Ovary (tissue), 3 donors: ENCODE results near the gene NKX6-2.

Source experiments
- POLR2A ChIP-seq: fragments of 450-650 bp; IDR thresholded peaks from one replicate; pipeline ENCODE4 v1.6.1; 2017; ENCODE audit warnings: antibody characterized with exemption, mild to moderate bottlenecking, moderate library complexity
- TF ChIP-seq, protein P1 (sequence below), 3 donors: fragments of 450-650 bp in 2 of 3; fragments of 200-600 bp in 1 of 3; IDR thresholded peaks; one replicate each; pipeline versions ENCODE4 v1.5.1 to v1.8.0; 2016 to 2022; ENCODE audit warnings: antibody characterized with exemption in 3 of 3, mild to moderate bottlenecking in 1 of 3
- donor health status: DM: no; HTN: no; CAD: no.

DNA sequence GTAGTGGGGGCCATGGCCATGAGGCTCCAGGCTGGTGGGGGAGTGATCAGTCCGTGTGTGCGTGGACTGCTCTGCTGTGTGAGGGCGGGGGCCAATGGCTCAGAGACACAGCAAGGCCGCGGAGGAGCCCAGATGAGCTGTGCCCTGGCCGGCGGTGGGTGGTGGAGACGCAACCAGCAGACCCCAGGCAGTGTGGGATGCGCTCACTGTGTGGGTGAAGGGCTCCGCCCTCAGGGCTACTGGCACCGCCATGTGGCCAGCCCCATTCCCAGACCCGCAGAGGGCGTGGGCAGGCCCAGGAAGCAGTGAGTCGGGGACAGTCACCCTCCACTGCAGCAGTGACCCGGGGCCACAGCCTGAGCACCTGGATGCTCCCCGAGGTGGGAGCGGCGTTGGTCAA is 9.1 kb downstream of the NKX6-2 start:
- TF ChIP-seq, protein P1, sequence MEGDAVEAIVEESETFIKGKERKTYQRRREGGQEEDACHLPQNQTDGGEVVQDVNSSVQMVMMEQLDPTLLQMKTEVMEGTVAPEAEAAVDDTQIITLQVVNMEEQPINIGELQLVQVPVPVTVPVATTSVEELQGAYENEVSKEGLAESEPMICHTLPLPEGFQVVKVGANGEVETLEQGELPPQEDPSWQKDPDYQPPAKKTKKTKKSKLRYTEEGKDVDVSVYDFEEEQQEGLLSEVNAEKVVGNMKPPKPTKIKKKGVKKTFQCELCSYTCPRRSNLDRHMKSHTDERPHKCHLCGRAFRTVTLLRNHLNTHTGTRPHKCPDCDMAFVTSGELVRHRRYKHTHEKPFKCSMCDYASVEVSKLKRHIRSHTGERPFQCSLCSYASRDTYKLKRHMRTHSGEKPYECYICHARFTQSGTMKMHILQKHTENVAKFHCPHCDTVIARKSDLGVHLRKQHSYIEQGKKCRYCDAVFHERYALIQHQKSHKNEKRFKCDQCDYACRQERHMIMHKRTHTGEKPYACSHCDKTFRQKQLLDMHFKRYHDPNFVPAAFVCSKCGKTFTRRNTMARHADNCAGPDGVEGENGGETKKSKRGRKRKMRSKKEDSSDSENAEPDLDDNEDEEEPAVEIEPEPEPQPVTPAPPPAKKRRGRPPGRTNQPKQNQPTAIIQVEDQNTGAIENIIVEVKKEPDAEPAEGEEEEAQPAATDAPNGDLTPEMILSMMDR (IDR thresholded peaks at IDR 0.05): no peak
- TF ChIP-seq POLR2A: no peak
